WTC11 (cell line): Measurements from ENCODE around the gene TPRX1.

Experiments
- ELF4 ChIP-seq: sonication (generic); formaldehyde crosslinking; IDR thresholded peaks from 2 replicates; pipeline ENCODE4 v1.8.1; 2022; ENCODE audit warnings: low read depth, mild to moderate bottlenecking, moderate library complexity, missing genetic modification reagents
- ESRRA ChIP-seq: sonication (generic); formaldehyde crosslinking; IDR thresholded peaks from 2 replicates; pipeline ENCODE4 v1.8.1; 2022; ENCODE audit warnings: mild to moderate bottlenecking, missing genetic modification reagents, borderline replicate concordance
- JUN ChIP-seq: sonication (generic); formaldehyde crosslinking; IDR thresholded peaks from 2 replicates; pipeline ENCODE4 v1.8.0; 2023; ENCODE audit warnings: mild to moderate bottlenecking, missing genetic modification reagents
- ZNF263 ChIP-seq: sonication (generic); formaldehyde crosslinking; IDR thresholded peaks from 2 replicates; pipeline ENCODE4 v1.8.1; 2022; ENCODE audit warnings: low read depth, mild to moderate bottlenecking, moderate library complexity, missing genetic modification reagents
- TF ChIP-seq, protein P1 (sequence below): sonication (generic); formaldehyde crosslinking; IDR thresholded peaks from 2 replicates; pipeline ENCODE4 v1.8.0; 2022; ENCODE audit warnings: missing genetic modification reagents
- TF ChIP-seq, protein P2 (sequence below): fragments of 200-600 bp; IDR thresholded peaks from 2 replicates; pipeline ENCODE4 v1.8.0; 2022; ENCODE audit warnings: antibody characterized with exemption
- TF ChIP-seq, protein P3 (sequence below): sonication (generic); formaldehyde crosslinking; IDR thresholded peaks from 2 replicates; pipeline ENCODE4 v1.8.0; 2022; ENCODE audit warnings: mild to moderate bottlenecking, missing genetic modification reagents
- TF ChIP-seq, protein P4 (sequence below): sonication (generic); formaldehyde crosslinking; IDR thresholded peaks from 2 replicates; pipeline ENCODE4 v1.8.0; 2023; ENCODE audit warnings: missing genetic modification reagents

DNA sequence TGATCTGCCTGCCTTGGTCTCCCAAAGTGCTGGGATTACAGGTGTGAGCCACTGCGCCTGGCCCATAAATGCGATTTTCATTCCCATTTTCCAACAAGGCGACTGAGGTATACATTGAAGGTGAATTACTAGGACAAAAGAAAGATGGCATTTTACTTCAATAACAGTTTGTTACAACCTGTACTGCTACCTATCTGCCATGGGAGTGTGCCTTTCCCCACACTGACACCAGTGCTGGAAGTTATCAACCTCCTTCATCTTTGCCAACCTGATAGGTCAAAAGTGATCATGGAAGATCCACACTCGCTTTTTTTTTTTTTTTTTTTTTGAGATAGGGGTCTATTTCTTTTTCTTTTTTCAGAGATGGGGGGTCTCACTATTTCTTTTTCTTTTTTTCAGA lies 28.4 kb upstream of the TPRX1 start:
- TF ChIP-seq, protein P1, sequence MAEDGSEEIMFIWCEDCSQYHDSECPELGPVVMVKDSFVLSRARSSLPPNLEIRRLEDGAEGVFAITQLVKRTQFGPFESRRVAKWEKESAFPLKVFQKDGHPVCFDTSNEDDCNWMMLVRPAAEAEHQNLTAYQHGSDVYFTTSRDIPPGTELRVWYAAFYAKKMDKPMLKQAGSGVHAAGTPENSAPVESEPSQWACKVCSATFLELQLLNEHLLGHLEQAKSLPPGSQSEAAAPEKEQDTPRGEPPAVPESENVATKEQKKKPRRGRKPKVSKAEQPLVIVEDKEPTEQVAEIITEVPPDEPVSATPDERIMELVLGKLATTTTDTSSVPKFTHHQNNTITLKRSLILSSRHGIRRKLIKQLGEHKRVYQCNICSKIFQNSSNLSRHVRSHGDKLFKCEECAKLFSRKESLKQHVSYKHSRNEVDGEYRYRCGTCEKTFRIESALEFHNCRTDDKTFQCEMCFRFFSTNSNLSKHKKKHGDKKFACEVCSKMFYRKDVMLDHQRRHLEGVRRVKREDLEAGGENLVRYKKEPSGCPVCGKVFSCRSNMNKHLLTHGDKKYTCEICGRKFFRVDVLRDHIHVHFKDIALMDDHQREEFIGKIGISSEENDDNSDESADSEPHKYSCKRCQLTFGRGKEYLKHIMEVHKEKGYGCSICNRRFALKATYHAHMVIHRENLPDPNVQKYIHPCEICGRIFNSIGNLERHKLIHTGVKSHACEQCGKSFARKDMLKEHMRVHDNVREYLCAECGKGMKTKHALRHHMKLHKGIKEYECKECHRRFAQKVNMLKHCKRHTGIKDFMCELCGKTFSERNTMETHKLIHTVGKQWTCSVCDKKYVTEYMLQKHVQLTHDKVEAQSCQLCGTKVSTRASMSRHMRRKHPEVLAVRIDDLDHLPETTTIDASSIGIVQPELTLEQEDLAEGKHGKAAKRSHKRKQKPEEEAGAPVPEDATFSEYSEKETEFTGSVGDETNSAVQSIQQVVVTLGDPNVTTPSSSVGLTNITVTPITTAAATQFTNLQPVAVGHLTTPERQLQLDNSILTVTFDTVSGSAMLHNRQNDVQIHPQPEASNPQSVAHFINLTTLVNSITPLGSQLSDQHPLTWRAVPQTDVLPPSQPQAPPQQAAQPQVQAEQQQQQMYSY (CRISPR knock-in tag) = no peak
- TF ChIP-seq ESRRA (CRISPR knock-in tag) (no peak), ZNF263 (CRISPR knock-in tag) (no peak), JUN (CRISPR knock-in tag) (no peak), ELF4 (CRISPR knock-in tag) (no peak)
- TF ChIP-seq, protein P2, sequence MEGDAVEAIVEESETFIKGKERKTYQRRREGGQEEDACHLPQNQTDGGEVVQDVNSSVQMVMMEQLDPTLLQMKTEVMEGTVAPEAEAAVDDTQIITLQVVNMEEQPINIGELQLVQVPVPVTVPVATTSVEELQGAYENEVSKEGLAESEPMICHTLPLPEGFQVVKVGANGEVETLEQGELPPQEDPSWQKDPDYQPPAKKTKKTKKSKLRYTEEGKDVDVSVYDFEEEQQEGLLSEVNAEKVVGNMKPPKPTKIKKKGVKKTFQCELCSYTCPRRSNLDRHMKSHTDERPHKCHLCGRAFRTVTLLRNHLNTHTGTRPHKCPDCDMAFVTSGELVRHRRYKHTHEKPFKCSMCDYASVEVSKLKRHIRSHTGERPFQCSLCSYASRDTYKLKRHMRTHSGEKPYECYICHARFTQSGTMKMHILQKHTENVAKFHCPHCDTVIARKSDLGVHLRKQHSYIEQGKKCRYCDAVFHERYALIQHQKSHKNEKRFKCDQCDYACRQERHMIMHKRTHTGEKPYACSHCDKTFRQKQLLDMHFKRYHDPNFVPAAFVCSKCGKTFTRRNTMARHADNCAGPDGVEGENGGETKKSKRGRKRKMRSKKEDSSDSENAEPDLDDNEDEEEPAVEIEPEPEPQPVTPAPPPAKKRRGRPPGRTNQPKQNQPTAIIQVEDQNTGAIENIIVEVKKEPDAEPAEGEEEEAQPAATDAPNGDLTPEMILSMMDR = no peak
- TF ChIP-seq, protein P3, sequence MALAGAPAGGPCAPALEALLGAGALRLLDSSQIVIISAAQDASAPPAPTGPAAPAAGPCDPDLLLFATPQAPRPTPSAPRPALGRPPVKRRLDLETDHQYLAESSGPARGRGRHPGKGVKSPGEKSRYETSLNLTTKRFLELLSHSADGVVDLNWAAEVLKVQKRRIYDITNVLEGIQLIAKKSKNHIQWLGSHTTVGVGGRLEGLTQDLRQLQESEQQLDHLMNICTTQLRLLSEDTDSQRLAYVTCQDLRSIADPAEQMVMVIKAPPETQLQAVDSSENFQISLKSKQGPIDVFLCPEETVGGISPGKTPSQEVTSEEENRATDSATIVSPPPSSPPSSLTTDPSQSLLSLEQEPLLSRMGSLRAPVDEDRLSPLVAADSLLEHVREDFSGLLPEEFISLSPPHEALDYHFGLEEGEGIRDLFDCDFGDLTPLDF (CRISPR knock-in tag) = no peak
- TF ChIP-seq, protein P4, sequence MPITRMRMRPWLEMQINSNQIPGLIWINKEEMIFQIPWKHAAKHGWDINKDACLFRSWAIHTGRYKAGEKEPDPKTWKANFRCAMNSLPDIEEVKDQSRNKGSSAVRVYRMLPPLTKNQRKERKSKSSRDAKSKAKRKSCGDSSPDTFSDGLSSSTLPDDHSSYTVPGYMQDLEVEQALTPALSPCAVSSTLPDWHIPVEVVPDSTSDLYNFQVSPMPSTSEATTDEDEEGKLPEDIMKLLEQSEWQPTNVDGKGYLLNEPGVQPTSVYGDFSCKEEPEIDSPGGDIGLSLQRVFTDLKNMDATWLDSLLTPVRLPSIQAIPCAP = no peak
